Liver (tissue), 9 donors: ENCODE data around the gene CACTIN. TPM values are rescaled to one million over a fixed set of nuclear protein-coding genes. Genes with fewer than 3 reads are reported as not detected.

ENCODE experiments used
- DNase-seq: peaks from one replicate; pipeline ENCODE4 v3.0.0-alpha.2; 2017; ENCODE audit warnings: low spot score
- H3K27ac ChIP-seq, 2 donors: one replicate each; pipeline ENCODE4 v1.7.0; 2013; ENCODE audit warnings: inconsistent platforms in 2 of 2, low read length in 2 of 2, control low read depth in 1 of 2, low read depth in 1 of 2, mild to moderate bottlenecking in 1 of 2
- H3K27me3 ChIP-seq, 4 donors: one replicate each; pipeline versions ENCODE4 v1.6.1 to v1.7.0; 2013; ENCODE audit warnings: low read length in 3 of 4, inconsistent platforms in 1 of 4, mild to moderate bottlenecking in 1 of 4, moderate library complexity in 1 of 4; ENCODE audit not compliant: control insufficient read depth in 4 of 4, insufficient read depth in 4 of 4
- H3K36me3 ChIP-seq, 4 donors: one replicate each; pipeline versions ENCODE4 v1.6.1 to v1.7.0; 2013; ENCODE audit warnings: low read length in 3 of 4, mild to moderate bottlenecking in 3 of 4, low read depth in 1 of 4, moderate library complexity in 1 of 4; ENCODE audit not compliant: control insufficient read depth in 4 of 4, insufficient read depth in 3 of 4
- H3K4me1 ChIP-seq, 4 donors: one replicate each; pipeline versions ENCODE4 v1.6.1 to v1.7.0; 2013; ENCODE audit warnings: low read length in 3 of 4, mild to moderate bottlenecking in 3 of 4, moderate library complexity in 1 of 4; ENCODE audit not compliant: control insufficient read depth in 4 of 4, insufficient read depth in 4 of 4
- H3K4me3 ChIP-seq, 3 donors: one replicate each; pipeline versions ENCODE4 v1.6.1 to v1.7.0; 2013; ENCODE audit warnings: low read length in 3 of 3, control low read depth in 1 of 3, low read depth in 1 of 3, mild to moderate bottlenecking in 1 of 3
- H3K9ac ChIP-seq, 2 donors: one replicate each; pipeline ENCODE4 v1.7.0; 2013; ENCODE audit warnings: low read length in 2 of 2, mild to moderate bottlenecking in 2 of 2, moderate library complexity in 2 of 2, control low read depth in 1 of 2, low read depth in 1 of 2
- H3K9me3 ChIP-seq, 4 donors: one replicate each; pipeline versions ENCODE4 v1.6.1 to v1.7.0; 2013; ENCODE audit warnings: low read length in 3 of 4; ENCODE audit not compliant: control insufficient read depth in 4 of 4
- EGR1 ChIP-seq, 2 donors: IDR thresholded peaks; 2 replicates each; pipeline ENCODE4 v1.6.1; 2016 to 2018; ENCODE audit warnings: antibody characterized with exemption in 2 of 2, low read depth in 2 of 2
- FOXA1 ChIP-seq: IDR thresholded peaks from 2 replicates; pipeline ENCODE4 v1.6.1; 2016; ENCODE audit warnings: antibody characterized with exemption
- FOXA2 ChIP-seq: IDR thresholded peaks from 2 replicates; pipeline ENCODE4 v1.6.1; 2016; ENCODE audit warnings: antibody characterized with exemption
- GABPA ChIP-seq, 2 donors: IDR thresholded peaks in 1 of 2; conservative IDR thresholded peaks in 1 of 2; 2 replicates each; pipeline ENCODE4 v1.6.1; 2016; ENCODE audit warnings: antibody characterized with exemption in 2 of 2, mild to moderate bottlenecking in 1 of 2, moderate library complexity in 1 of 2
- HNF4A ChIP-seq, 2 donors: conservative IDR thresholded peaks; 2 replicates each; pipeline ENCODE4 v1.6.1; 2016; ENCODE audit warnings: antibody characterized with exemption in 2 of 2, mild to moderate bottlenecking in 2 of 2
- HNF4G ChIP-seq: IDR thresholded peaks from 2 replicates; pipeline ENCODE4 v1.6.1; 2016; ENCODE audit warnings: antibody characterized with exemption
- JUND ChIP-seq, 2 donors: IDR thresholded peaks; 2 replicates each; pipeline ENCODE4 v1.6.1; 2016; ENCODE audit warnings: antibody characterized with exemption in 2 of 2
- NR2F2 ChIP-seq: IDR thresholded peaks from 2 replicates; pipeline ENCODE4 v1.6.1; 2016; ENCODE audit warnings: antibody characterized with exemption
- RAD21 ChIP-seq, 2 donors: IDR thresholded peaks; 2 replicates each; pipeline ENCODE4 v1.6.1; 2016; ENCODE audit warnings: antibody characterized with exemption in 2 of 2, mild to moderate bottlenecking in 2 of 2
- RXRA ChIP-seq, 2 donors: IDR thresholded peaks; 2 replicates each; pipeline ENCODE4 v1.6.1; 2017 to 2018; ENCODE audit warnings: antibody characterized with exemption in 2 of 2, mild to moderate bottlenecking in 1 of 2
- SP1 ChIP-seq: IDR thresholded peaks from 2 replicates; pipeline ENCODE4 v1.6.1; 2018; ENCODE audit warnings: antibody characterized with exemption, mild to moderate bottlenecking
- TAF1 ChIP-seq: conservative IDR thresholded peaks from 2 replicates; pipeline ENCODE4 v1.6.1; 2016; ENCODE audit warnings: antibody characterized with exemption, mild to moderate bottlenecking
- YY1 ChIP-seq: IDR thresholded peaks from 2 replicates; pipeline ENCODE4 v1.6.1; 2016; ENCODE audit warnings: antibody characterized with exemption, mild to moderate bottlenecking
- WGBS: extraction: QIAGEN DNeasy Blood & Tissue Kit; methylation state at CpG from one replicate; pipeline ENCODE4 v1.1.7; 2013; 5-methylcytosine and 5-hydroxymethylcytosine counted together
- polyA plus RNA-seq, 2 donors: library from polyadenylated mRNA; stranded (reverse) in 1 of 2; unstranded in 1 of 2; fragments of 200-250 nt in 1 of 2; fragments of >200 nt in 1 of 2; fragmentation: Nextera tagmentation in 1 of 2; extraction: Ambion mirVana in 1 of 2; gene quantifications; one replicate each; pipeline versions ENCODE4 v1.2.1 to v1.2.3, GENCODE V29; 2013 to 2015
- total RNA-seq, 2 donors: library from RNA; depleted of rRNA; stranded (reverse); fragments of >200 nt; gene quantifications; one replicate each; pipeline ENCODE4 v1.2.3, GENCODE V29; 2014
- TF ChIP-seq, protein P1 (sequence below): IDR thresholded peaks from 2 replicates; pipeline ENCODE4 v1.6.1; 2016; ENCODE audit warnings: antibody characterized with exemption
- TF ChIP-seq, protein P2 (sequence below): IDR thresholded peaks from 2 replicates; pipeline ENCODE4 v1.6.1; 2016; ENCODE audit warnings: antibody characterized with exemption
- TF ChIP-seq, protein P3 (sequence below): IDR thresholded peaks from 2 replicates; pipeline ENCODE4 v1.6.1; 2016; ENCODE audit warnings: antibody characterized with exemption
- TF ChIP-seq, protein P4 (sequence below): fragments of 150-350 bp; IDR thresholded peaks from 2 replicates; pipeline ENCODE4 v1.5.1; 2017; ENCODE audit warnings: improper control_type of control experiment, low read depth, low read length; ENCODE audit not compliant: missing input control
- TF ChIP-seq, protein P5 (sequence below): IDR thresholded peaks from 2 replicates; pipeline ENCODE4 v1.6.1; 2016; ENCODE audit warnings: antibody characterized with exemption, mild to moderate bottlenecking
- donor health status: healthy.
- donor health status: healthy.
- donor health status: healthy.
- donor health status: healthy.
- donor health status: healthy.

CACTIN gene
- total and polyA plus RNA-seq, 4 donors, result 1.9 to 13.2 (median 10.0) TPM

DNA sequence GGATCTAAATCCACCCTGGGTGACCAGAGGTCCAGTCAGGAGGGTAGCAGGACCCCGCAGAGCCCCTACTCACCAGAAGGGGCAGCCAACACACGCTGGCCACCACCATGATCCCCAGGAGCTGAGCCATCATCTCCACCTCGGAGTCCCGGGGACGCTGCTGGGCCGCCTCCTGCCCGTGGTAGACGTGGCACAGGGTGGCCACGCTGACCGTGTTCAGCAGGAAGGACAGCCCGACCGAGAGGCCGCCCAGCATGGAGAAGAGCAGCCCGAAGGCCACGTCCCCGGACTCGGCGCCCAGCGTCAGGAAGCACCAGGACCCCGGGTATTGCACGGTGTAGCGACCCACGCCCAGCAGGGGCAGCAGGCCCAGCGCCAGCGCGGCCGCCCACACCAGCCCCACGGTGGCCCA, 26.8 kb downstream of the CACTIN start (continued):
- TF ChIP-seq, protein P1, sequence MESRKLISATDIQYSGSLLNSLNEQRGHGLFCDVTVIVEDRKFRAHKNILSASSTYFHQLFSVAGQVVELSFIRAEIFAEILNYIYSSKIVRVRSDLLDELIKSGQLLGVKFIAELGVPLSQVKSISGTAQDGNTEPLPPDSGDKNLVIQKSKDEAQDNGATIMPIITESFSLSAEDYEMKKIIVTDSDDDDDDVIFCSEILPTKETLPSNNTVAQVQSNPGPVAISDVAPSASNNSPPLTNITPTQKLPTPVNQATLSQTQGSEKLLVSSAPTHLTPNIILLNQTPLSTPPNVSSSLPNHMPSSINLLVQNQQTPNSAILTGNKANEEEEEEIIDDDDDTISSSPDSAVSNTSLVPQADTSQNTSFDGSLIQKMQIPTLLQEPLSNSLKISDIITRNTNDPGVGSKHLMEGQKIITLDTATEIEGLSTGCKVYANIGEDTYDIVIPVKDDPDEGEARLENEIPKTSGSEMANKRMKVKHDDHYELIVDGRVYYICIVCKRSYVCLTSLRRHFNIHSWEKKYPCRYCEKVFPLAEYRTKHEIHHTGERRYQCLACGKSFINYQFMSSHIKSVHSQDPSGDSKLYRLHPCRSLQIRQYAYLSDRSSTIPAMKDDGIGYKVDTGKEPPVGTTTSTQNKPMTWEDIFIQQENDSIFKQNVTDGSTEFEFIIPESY, result no peak
- TF ChIP-seq, protein P2, sequence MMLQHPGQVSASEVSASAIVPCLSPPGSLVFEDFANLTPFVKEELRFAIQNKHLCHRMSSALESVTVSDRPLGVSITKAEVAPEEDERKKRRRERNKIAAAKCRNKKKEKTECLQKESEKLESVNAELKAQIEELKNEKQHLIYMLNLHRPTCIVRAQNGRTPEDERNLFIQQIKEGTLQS, result no peak
- TF ChIP-seq HNF4G (no peak), FOXA2 (no peak), EGR1 (IDR thresholded peaks at IDR 0.05; ENCODE audit: low read depth in 2 of 2) (no peak)
- TF ChIP-seq, protein P3, sequence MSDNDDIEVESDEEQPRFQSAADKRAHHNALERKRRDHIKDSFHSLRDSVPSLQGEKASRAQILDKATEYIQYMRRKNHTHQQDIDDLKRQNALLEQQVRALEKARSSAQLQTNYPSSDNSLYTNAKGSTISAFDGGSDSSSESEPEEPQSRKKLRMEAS, result no peak

DNA sequence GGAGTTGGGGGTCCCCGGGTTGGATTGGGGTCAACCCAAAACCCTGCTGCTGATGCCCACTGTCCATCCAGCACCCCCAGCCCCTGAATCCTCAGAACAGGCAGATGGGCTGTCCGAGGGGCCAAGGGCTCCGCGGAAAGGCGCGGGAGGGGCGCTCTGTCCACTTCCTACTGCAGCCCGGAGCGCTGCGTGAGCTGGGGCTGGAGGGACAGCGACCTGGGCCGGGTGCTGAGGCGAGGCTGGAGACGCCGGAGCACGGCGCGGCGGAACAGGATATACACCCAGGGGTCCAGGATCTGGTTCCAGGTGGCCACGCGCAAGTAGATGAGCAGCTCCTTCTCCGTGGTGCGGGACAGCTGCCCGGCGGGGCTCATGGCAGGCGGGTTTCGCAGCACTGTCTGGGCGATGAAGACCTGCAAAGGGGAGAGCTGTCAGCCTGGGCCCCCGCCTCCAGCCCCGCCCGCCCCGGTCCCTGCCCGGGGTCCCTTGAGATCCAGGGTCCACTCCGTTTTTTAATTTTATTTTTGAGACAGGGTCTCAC, 31.0 kb downstream of the CACTIN start:
- TF ChIP-seq, protein P2, result no peak
- no peak for TF ChIP-seq GABPA (IDR thresholded peaks at IDR 0.05 in 1 of 2, conservative IDR thresholded peaks at IDR 0.05 in 1 of 2)
- no peak for TF ChIP-seq SP1
- TF ChIP-seq HNF4G, result no peak
- no peak for TF ChIP-seq NR2F2
- TF ChIP-seq HNF4A (conservative IDR thresholded peaks at IDR 0.05), result no peak
- TF ChIP-seq FOXA2, result no peak
- DNase-seq, result no peak
- WGBS, result 70% methylated on average over 34 of the region's 34 CpGs

DNA sequence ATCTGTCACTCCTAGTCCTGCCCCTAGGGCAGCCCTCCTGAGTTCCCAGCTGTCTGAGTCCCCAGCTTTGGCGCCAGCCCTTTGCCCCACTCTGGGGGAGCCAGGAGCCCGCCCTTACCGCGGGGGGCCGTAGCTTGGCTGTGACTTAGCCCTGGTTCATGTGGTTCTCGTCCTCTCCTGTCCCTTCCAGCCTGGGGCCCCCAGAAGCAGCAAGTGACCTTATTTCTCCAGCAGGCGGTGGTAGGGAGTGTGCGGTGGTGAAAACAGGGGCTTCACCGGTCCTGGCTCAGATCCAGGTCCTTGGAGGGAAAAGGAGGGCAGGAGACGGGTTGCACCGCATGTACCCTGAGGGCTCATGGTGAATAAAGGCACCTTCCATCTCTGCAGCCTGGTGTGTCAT, 33.4 kb downstream of the CACTIN start:
- Histone ChIP-seq H3K9ac (no peak overlapping the region), H3K27ac (no peak overlapping the region), H3K4me1 (peaks cover 0 to 6% (median 3%) of the 10 kb centered on the region in 4 donors), H3K9me3 (no peaks in the 10 kb centered on the region), H3K27me3 (no peaks in the 10 kb centered on the region), H3K36me3 (no peaks in the 10 kb centered on the region), H3K4me3 (no peak overlapping the region)
- 52% methylated on average over 11 of the region's 11 CpGs for WGBS
- TF ChIP-seq, protein P3, result no peak
- TF ChIP-seq FOXA2 (no peak), FOXA1 (no peak), HNF4G (no peak), EGR1 (IDR thresholded peaks at IDR 0.05; ENCODE audit: low read depth in 2 of 2) (no peak), GABPA (IDR thresholded peaks at IDR 0.05 in 1 of 2, conservative IDR thresholded peaks at IDR 0.05 in 1 of 2) (no peak), NR2F2 (no peak), RXRA (IDR thresholded peaks at IDR 0.05) (no peak), RAD21 (IDR thresholded peaks at IDR 0.05) (no peak), HNF4A (conservative IDR thresholded peaks at IDR 0.05) (no peak), YY1 (no peak), JUND (IDR thresholded peaks at IDR 0.05) (no peak), SP1 (no peak), TAF1 (no peak)
- TF ChIP-seq, protein P4, sequence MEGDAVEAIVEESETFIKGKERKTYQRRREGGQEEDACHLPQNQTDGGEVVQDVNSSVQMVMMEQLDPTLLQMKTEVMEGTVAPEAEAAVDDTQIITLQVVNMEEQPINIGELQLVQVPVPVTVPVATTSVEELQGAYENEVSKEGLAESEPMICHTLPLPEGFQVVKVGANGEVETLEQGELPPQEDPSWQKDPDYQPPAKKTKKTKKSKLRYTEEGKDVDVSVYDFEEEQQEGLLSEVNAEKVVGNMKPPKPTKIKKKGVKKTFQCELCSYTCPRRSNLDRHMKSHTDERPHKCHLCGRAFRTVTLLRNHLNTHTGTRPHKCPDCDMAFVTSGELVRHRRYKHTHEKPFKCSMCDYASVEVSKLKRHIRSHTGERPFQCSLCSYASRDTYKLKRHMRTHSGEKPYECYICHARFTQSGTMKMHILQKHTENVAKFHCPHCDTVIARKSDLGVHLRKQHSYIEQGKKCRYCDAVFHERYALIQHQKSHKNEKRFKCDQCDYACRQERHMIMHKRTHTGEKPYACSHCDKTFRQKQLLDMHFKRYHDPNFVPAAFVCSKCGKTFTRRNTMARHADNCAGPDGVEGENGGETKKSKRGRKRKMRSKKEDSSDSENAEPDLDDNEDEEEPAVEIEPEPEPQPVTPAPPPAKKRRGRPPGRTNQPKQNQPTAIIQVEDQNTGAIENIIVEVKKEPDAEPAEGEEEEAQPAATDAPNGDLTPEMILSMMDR, result no peak
- TF ChIP-seq, protein P1, result no peak
- TF ChIP-seq, protein P2, result no peak
- TF ChIP-seq, protein P5, sequence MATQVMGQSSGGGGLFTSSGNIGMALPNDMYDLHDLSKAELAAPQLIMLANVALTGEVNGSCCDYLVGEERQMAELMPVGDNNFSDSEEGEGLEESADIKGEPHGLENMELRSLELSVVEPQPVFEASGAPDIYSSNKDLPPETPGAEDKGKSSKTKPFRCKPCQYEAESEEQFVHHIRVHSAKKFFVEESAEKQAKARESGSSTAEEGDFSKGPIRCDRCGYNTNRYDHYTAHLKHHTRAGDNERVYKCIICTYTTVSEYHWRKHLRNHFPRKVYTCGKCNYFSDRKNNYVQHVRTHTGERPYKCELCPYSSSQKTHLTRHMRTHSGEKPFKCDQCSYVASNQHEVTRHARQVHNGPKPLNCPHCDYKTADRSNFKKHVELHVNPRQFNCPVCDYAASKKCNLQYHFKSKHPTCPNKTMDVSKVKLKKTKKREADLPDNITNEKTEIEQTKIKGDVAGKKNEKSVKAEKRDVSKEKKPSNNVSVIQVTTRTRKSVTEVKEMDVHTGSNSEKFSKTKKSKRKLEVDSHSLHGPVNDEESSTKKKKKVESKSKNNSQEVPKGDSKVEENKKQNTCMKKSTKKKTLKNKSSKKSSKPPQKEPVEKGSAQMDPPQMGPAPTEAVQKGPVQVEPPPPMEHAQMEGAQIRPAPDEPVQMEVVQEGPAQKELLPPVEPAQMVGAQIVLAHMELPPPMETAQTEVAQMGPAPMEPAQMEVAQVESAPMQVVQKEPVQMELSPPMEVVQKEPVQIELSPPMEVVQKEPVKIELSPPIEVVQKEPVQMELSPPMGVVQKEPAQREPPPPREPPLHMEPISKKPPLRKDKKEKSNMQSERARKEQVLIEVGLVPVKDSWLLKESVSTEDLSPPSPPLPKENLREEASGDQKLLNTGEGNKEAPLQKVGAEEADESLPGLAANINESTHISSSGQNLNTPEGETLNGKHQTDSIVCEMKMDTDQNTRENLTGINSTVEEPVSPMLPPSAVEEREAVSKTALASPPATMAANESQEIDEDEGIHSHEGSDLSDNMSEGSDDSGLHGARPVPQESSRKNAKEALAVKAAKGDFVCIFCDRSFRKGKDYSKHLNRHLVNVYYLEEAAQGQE, result no peak
- no peak for DNase-seq

More for the DNA sequence above, 31.0 kb downstream of the CACTIN start:
- Histone ChIP-seq H3K27me3 (no peaks in the 10 kb centered on the region), H3K4me1 (peaks cover 0 to 6% (median 3%) of the 10 kb centered on the region in 4 donors), H3K27ac (no peak overlapping the region), H3K4me3 (no peak overlapping the region), H3K36me3 (no peaks in the 10 kb centered on the region), H3K9ac (no peak overlapping the region), H3K9me3 (no peaks in the 10 kb centered on the region)
